Spinal cord (tissue), 10 donors: ENCODE results near the gene SLAIN1. TPM values are rescaled to one million over a fixed set of nuclear protein-coding genes. Genes with fewer than 3 reads are reported as not detected.
"Not testable (repeated sequence)": the region's sequence is repeated elsewhere in the genome, so short reads cannot be mapped to it uniquely, and the experiment has no call there.

ENCODE experiments used
- DNase-seq, 6 donors: peaks; one replicate each; pipeline versions ENCODE4 v3.0.0 to v3.0.0-alpha.2; 2013 to 2015; ENCODE audit warnings: low spot score in 6 of 6, low read depth in 4 of 6
- H3K27ac ChIP-seq: one replicate; pipeline ENCODE4 v1.5.1; 2013; ENCODE audit warnings: low read depth, low read length, control low read depth
- H3K27me3 ChIP-seq: one replicate; pipeline ENCODE4 v1.6.1; 2013; ENCODE audit warnings: low read length; ENCODE audit not compliant: control insufficient read depth, insufficient read depth
- H3K36me3 ChIP-seq: one replicate; pipeline ENCODE4 v1.6.1; 2013; ENCODE audit warnings: low read length; ENCODE audit not compliant: control insufficient read depth, insufficient read depth
- H3K4me1 ChIP-seq: one replicate; pipeline ENCODE4 v1.6.1; 2013; ENCODE audit warnings: low read length; ENCODE audit not compliant: control insufficient read depth, insufficient read depth
- H3K4me3 ChIP-seq: one replicate; pipeline ENCODE4 v1.5.1; 2013; ENCODE audit warnings: low read depth, low read length, control low read depth
- H3K9me3 ChIP-seq: one replicate; pipeline ENCODE4 v1.6.1; 2013; ENCODE audit warnings: low read length; ENCODE audit not compliant: control insufficient read depth, insufficient read depth
- WGBS: methylation state at CpG from one replicate; pipeline ENCODE4 v1.1.5; 2013; ENCODE audit warnings: missing lambda C conversion rate; ENCODE audit not compliant: insufficient coverage; 5-methylcytosine and 5-hydroxymethylcytosine counted together
- long read RNA-seq, 4 donors: transcript quantifications; one replicate each; lab custom pipeline, GENCODE V29; 2026
- polyA plus RNA-seq, 2 donors: library from polyadenylated mRNA; unstranded; fragments of 120-200 nt; gene quantifications; one replicate each; pipeline ENCODE4 v1.2.1, GENCODE V29; 2013; ENCODE audit not compliant: insufficient read length in 2 of 2
- total RNA-seq, 2 donors: library from RNA; depleted of rRNA in 1 of 2; stranded (reverse); fragments of 120-200 nt in 1 of 2; fragments of >200 nt in 1 of 2; gene quantifications; one replicate each; pipeline versions ENCODE4 v1.2.3 to v1.2.4, GENCODE V29; 2013 to 2014
- donor health status: healthy.

Gene SLAIN1
- total RNA-seq (100 to 1,000 TPM in 1 of 2 donors, 10 to 100 TPM in 1; 72.6 to 175 TPM), polyA plus RNA-seq (100 to 1,000 TPM in 1 of 2 donors, 10 to 100 TPM in 1; 84.4 to 112 TPM)
- long read RNA-seq, donor 1, transcript SLAIN1-206 (7 exons, 2,855 nt): major isoform, 14 of 27 reads
- long read RNA-seq, donor 1, transcript SLAIN1-210 (5 exons, 899 nt): minor isoform, 6 of 27 reads
- long read RNA-seq, donor 1, partial matches to known transcripts: 0 of 27 reads
- long read RNA-seq, donor 1, other reads (novel, unspliced or antisense): 6 of 27 reads
- long read RNA-seq, donor 2, partial matches to known transcripts: 8 of 16 reads
- long read RNA-seq, donor 2, other reads (novel, unspliced or antisense): 0 of 16 reads
- long read RNA-seq, donor 3, transcript SLAIN1-206 (7 exons, 2,855 nt): major isoform, 6 of 9 reads
- long read RNA-seq, donor 3, partial matches to known transcripts: 0 of 9 reads
- long read RNA-seq, donor 3, other reads (novel, unspliced or antisense): 0 of 9 reads
- long read RNA-seq, donor 4, partial matches to known transcripts: 0 of 5 reads
- long read RNA-seq, donor 4, other reads (novel, unspliced or antisense): 0 of 5 reads

- H3K9me3 ChIP-seq: no peaks in the 10 kb centered on the region
- H3K4me3 ChIP-seq: peak within 1 kb of the TSS; percentile 81
- H3K36me3 ChIP-seq: no peaks in the 10 kb centered on the region
- peak; percentile 56 to 96 (median 84) for DNase-seq
- WGBS: under 1% methylated on average over 72 of the region's 86 CpGs
- peaks cover 4% of the 10 kb centered on the region for H3K27me3 ChIP-seq
- H3K27ac ChIP-seq: peak within 1 kb of the TSS; percentile 87
- H3K4me1 ChIP-seq: peaks cover 3% of the 10 kb centered on the region
These were observed at the start of gene SLAIN1 for GRCh38 chr13:77697217-77698103. TSS of gene SLAIN1 (plus strand) at chr13:77697687. CDS start at chr13:77697914, 227 bp downstream.

- Histone ChIP-seq H3K4me1 (no peaks in the 10 kb centered on the region), H3K9me3 (peaks cover 3% of the 10 kb centered on the region), H3K27ac (no peak overlapping the region), H3K4me3 (no peak overlapping the region), H3K36me3 (no peaks in the 10 kb centered on the region), H3K27me3 (no peaks in the 10 kb centered on the region)
- DNase-seq: no peak
These were observed 47.1 kb upstream of the SLAIN1 start for GRCh38 chr13:77650409-77650808.

GRCh38 chr13:77653301-77653700, 44.2 kb upstream of the SLAIN1 start:
- Histone ChIP-seq H3K9me3 (peaks cover 3% of the 10 kb centered on the region), H3K4me3 (no peak overlapping the region), H3K36me3 (no peaks in the 10 kb centered on the region), H3K4me1 (no peaks in the 10 kb centered on the region), H3K27me3 (no peaks in the 10 kb centered on the region), H3K27ac (no peak overlapping the region)
- no CpG with 5 or more reads among the region's 2 CpGs for WGBS
- DNase-seq: no peak

GRCh38 chr13:77660016-77660415, 37.5 kb upstream of the SLAIN1 start:
- H3K27me3 ChIP-seq, DNase-seq, H3K36me3 ChIP-seq, H3K9me3 ChIP-seq, H3K27ac ChIP-seq, H3K4me1 ChIP-seq, H3K4me3 ChIP-seq: not testable (repeated sequence)
- WGBS: 93% methylated on average over 21 of the region's 23 CpGs

GRCh38 chr13:77660841-77661250, 36.6 kb upstream of the SLAIN1 start:
- WGBS: 91% methylated on average over 11 of the region's 15 CpGs
- Histone ChIP-seq H3K27ac (no peak overlapping the region), H3K4me1 (no peaks in the 10 kb centered on the region), H3K4me3 (no peak overlapping the region), H3K9me3 (peaks cover 5% of the 10 kb centered on the region), H3K27me3 (no peaks in the 10 kb centered on the region), H3K36me3 (no peaks in the 10 kb centered on the region)
- DNase-seq: no peak

GRCh38 chr13:77662301-77662700, 35.2 kb upstream of the SLAIN1 start:
- not testable (repeated sequence) for H3K36me3 ChIP-seq, H3K4me3 ChIP-seq, H3K4me1 ChIP-seq, DNase-seq, H3K9me3 ChIP-seq, H3K27ac ChIP-seq, H3K27me3 ChIP-seq
- 91% methylated on average over 14 of the region's 16 CpGs for WGBS

GRCh38 chr13:77662831-77663230, 34.7 kb upstream of the SLAIN1 start:
- not testable (repeated sequence) for H3K27me3 ChIP-seq, H3K36me3 ChIP-seq, H3K4me1 ChIP-seq, H3K9me3 ChIP-seq, H3K4me3 ChIP-seq, H3K27ac ChIP-seq, DNase-seq
- WGBS: 74% methylated on average over 5 of the region's 15 CpGs

- Histone ChIP-seq H3K9me3 (peaks cover 2% of the 10 kb centered on the region), H3K27ac (no peak overlapping the region), H3K27me3 (no peaks in the 10 kb centered on the region), H3K4me1 (no peaks in the 10 kb centered on the region), H3K4me3 (no peak overlapping the region), H3K36me3 (no peaks in the 10 kb centered on the region)
- peak in 2 of 6 donors; percentile 24 for DNase-seq
These were observed 22.6 kb upstream of the SLAIN1 start for GRCh38 chr13:77674852-77675251.

GRCh38 chr13:77678691-77679235, 18.7 kb upstream of the SLAIN1 start:
- DNase-seq: no peak
- Histone ChIP-seq H3K36me3 (no peaks in the 10 kb centered on the region), H3K27ac (no peak overlapping the region), H3K4me3 (no peak overlapping the region), H3K4me1 (no peaks in the 10 kb centered on the region), H3K27me3 (no peaks in the 10 kb centered on the region), H3K9me3 (peaks cover 2% of the 10 kb centered on the region)
- WGBS: 73% methylated on average over 5 of the region's 5 CpGs
